ENCODE measurements around the gene RIPPLY1. TPM values are rescaled to one million over a fixed set of nuclear protein-coding genes. Genes with fewer than 3 reads are reported as not detected.

Gene RIPPLY1
- polyA plus RNA-seq, 1 of the 3 experiments (the other 2 are of a cell fraction), result 0.08 TPM

DNA sequence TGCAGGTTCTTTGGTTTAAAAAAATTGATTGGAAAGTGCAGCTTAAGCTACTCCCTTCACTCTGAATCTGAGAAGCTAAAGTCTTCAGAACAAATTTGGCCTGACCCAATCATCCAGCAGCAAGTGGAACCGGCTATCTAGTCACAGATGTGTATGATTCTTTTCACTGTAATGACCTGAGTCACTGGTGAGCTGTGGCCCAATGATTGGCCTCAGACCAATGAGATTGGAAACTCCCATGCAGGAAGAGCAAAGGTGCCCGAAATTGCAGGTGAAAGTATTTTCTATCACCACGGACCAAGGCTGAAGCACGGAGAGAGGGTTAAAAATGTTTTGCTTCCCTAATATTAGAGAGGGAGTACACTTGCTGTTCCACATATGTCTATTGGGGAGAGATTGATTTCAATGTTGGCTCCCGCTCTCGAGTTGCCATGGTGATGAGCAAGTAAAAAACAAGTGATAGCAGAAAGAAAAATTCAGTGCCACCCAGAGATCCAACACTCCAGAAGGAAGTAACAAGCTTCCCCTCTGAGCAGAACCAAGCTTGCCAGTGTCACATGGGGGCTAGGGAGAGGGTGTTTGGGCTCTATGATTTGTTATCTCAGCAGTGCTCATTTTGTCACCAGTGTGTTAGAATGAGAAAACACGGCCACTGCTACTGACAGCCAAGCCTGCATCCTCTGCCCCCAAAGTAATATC lies 11.2 kb downstream of the RIPPLY1 start:
- Histone ChIP-seq H3K27ac (ENCODE audit: low read depth in 2 of 2, low read length in 1 of 2) (no peak overlapping the region), H3K79me2 (ENCODE audit: insufficient read depth) (no peaks in the 10 kb centered on the region), H3K9me2 (no peaks in the 10 kb centered on the region), H3K4me1 (ENCODE audit: control insufficient read depth in 1 of 2, insufficient read depth in 2 of 2, low read depth in 1 of 2, low read length in 1 of 2) (peaks cover 0 to 13% of the 10 kb centered on the region in 2 experiments; a peak in 2 of 4 replicates), H3K36me3 (replicated peaks in 1 of 2; ENCODE audit: control insufficient read depth in 1 of 2, insufficient read depth in 2 of 2, low read length in 1 of 2) (no peaks in the 10 kb centered on the region), H3K9me3 (no peaks in the 10 kb centered on the region), H4K20me1 (ENCODE audit: insufficient read depth) (no peaks in the 10 kb centered on the region), H3K4me3 (ENCODE audit: low read depth in 2 of 2, low read length in 1 of 2) (no peak overlapping the region), H3F3A (replicated peaks; ENCODE audit: insufficient read depth) (no peaks in the 10 kb centered on the region), H3K27me3 (ENCODE audit: insufficient read depth) (peaks cover 33% of the 10 kb centered on the region), H2AFZ (ENCODE audit: low read depth) (no peak overlapping the region), H3K9ac (no peak overlapping the region), H3K4me2 (no peak overlapping the region)
- DNase-seq, result no peak
- 30% methylated on average over 7 of the region's 7 CpGs for WGBS (ENCODE audit: low lambda C conversion rate)
- CTCF ChIA-PET, result interaction anchor here (1.2 to 5.0 kb wide), 2 partner anchors 17 to 68 kb away, joined by 4 to 33 read pairs; no protein-coding TSS in a partner anchor
- TF ChIP-seq, protein P1, sequence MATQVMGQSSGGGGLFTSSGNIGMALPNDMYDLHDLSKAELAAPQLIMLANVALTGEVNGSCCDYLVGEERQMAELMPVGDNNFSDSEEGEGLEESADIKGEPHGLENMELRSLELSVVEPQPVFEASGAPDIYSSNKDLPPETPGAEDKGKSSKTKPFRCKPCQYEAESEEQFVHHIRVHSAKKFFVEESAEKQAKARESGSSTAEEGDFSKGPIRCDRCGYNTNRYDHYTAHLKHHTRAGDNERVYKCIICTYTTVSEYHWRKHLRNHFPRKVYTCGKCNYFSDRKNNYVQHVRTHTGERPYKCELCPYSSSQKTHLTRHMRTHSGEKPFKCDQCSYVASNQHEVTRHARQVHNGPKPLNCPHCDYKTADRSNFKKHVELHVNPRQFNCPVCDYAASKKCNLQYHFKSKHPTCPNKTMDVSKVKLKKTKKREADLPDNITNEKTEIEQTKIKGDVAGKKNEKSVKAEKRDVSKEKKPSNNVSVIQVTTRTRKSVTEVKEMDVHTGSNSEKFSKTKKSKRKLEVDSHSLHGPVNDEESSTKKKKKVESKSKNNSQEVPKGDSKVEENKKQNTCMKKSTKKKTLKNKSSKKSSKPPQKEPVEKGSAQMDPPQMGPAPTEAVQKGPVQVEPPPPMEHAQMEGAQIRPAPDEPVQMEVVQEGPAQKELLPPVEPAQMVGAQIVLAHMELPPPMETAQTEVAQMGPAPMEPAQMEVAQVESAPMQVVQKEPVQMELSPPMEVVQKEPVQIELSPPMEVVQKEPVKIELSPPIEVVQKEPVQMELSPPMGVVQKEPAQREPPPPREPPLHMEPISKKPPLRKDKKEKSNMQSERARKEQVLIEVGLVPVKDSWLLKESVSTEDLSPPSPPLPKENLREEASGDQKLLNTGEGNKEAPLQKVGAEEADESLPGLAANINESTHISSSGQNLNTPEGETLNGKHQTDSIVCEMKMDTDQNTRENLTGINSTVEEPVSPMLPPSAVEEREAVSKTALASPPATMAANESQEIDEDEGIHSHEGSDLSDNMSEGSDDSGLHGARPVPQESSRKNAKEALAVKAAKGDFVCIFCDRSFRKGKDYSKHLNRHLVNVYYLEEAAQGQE (IDR thresholded peaks at IDR 0.05; ENCODE audit: low read depth, low read length), result no peak
- TF ChIP-seq FOXJ3 (CRISPR knock-in tag; IDR thresholded peaks at IDR 0.05) (no peak), TCF12 (IDR thresholded peaks at IDR 0.05) (no peak), RFX5 (IDR thresholded peaks at IDR 0.05; ENCODE audit: low read length) (no peak), RCOR1 (IDR thresholded peaks at IDR 0.05; ENCODE audit: low read length) (no peak), RAD21 (IDR thresholded peaks at IDR 0.05; ENCODE audit: low read length) (no peak), RXRA (IDR thresholded peaks at IDR 0.05; ENCODE audit: borderline replicate concordance, low read depth) (no peak), NRF1 (IDR thresholded peaks at IDR 0.05; ENCODE audit: low read depth, low read length) (no peak), SMC3 (IDR thresholded peaks at IDR 0.05; ENCODE audit: low read depth, low read length) (no peak)
- TF ChIP-seq, protein P2, sequence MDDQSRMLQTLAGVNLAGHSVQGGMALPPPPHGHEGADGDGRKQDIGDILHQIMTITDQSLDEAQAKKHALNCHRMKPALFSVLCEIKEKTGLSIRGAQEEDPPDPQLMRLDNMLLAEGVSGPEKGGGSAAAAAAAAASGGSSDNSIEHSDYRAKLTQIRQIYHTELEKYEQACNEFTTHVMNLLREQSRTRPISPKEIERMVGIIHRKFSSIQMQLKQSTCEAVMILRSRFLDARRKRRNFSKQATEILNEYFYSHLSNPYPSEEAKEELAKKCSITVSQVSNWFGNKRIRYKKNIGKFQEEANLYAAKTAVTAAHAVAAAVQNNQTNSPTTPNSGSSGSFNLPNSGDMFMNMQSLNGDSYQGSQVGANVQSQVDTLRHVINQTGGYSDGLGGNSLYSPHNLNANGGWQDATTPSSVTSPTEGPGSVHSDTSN (IDR thresholded peaks at IDR 0.05), result no peak
- TF ChIP-seq, protein P3, sequence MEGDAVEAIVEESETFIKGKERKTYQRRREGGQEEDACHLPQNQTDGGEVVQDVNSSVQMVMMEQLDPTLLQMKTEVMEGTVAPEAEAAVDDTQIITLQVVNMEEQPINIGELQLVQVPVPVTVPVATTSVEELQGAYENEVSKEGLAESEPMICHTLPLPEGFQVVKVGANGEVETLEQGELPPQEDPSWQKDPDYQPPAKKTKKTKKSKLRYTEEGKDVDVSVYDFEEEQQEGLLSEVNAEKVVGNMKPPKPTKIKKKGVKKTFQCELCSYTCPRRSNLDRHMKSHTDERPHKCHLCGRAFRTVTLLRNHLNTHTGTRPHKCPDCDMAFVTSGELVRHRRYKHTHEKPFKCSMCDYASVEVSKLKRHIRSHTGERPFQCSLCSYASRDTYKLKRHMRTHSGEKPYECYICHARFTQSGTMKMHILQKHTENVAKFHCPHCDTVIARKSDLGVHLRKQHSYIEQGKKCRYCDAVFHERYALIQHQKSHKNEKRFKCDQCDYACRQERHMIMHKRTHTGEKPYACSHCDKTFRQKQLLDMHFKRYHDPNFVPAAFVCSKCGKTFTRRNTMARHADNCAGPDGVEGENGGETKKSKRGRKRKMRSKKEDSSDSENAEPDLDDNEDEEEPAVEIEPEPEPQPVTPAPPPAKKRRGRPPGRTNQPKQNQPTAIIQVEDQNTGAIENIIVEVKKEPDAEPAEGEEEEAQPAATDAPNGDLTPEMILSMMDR (IDR thresholded peaks at IDR 0.05), result no peak
- POLR2A ChIA-PET, result interaction anchor here (0.7 kb wide), 1 partner anchor 1268 kb away, joined by 5 read pairs; no protein-coding TSS in a partner anchor

Measured in SK-N-SH (cell line).